ENCODE measurements around the gene ZFYVE21.

Gene ZFYVE21

DNA sequence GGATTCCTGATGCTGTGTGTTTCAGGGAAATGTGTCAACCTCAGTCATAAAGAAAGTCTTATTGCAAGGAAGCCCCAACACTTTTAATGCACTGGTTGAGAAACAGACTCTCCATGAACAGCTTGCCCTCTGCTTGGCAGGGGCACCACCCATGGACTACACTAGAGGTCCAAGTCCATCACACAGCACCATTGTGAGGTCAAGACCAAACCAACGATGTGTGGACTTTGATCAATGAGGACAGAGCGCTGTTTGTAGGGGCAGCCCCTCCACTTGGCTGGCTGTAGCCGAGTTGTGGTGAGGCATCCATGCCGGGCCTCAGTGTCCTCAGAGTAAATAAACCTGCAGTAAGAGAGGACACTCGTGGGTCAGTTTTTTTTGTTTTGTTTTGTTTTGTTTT, 29.8 kb downstream of the ZFYVE21 start:
- Histone ChIP-seq H3K4me1 (ENCODE audit: low read depth, poor library complexity, severe bottlenecking) (peaks cover 12% of the 10 kb centered on the region), H3K36me3 (ENCODE audit: insufficient read depth) (no peaks in the 10 kb centered on the region), H3K9ac (no peak overlapping the region), H2AFZ (ENCODE audit: low read depth) (no peak overlapping the region), H3K4me2 (no peak overlapping the region), H3K79me2 (ENCODE audit: insufficient read depth, low read depth) (no peaks in the 10 kb centered on the region), H3K4me3 (IDR thresholded peaks at IDR 0.05; ENCODE audit: insufficient read depth, low read depth, low read length) (no peak overlapping the region), H3K27ac (no peak overlapping the region), H3K27me3 (ENCODE audit: insufficient read depth, low read depth) (no peaks in the 10 kb centered on the region), H4K20me1 (ENCODE audit: insufficient read depth) (no peaks in the 10 kb centered on the region)
- TF ChIP-seq, protein P1, sequence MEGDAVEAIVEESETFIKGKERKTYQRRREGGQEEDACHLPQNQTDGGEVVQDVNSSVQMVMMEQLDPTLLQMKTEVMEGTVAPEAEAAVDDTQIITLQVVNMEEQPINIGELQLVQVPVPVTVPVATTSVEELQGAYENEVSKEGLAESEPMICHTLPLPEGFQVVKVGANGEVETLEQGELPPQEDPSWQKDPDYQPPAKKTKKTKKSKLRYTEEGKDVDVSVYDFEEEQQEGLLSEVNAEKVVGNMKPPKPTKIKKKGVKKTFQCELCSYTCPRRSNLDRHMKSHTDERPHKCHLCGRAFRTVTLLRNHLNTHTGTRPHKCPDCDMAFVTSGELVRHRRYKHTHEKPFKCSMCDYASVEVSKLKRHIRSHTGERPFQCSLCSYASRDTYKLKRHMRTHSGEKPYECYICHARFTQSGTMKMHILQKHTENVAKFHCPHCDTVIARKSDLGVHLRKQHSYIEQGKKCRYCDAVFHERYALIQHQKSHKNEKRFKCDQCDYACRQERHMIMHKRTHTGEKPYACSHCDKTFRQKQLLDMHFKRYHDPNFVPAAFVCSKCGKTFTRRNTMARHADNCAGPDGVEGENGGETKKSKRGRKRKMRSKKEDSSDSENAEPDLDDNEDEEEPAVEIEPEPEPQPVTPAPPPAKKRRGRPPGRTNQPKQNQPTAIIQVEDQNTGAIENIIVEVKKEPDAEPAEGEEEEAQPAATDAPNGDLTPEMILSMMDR (conservative IDR thresholded peaks at IDR 0.05; ENCODE audit: low read depth, low read length) = no peak

DNA sequence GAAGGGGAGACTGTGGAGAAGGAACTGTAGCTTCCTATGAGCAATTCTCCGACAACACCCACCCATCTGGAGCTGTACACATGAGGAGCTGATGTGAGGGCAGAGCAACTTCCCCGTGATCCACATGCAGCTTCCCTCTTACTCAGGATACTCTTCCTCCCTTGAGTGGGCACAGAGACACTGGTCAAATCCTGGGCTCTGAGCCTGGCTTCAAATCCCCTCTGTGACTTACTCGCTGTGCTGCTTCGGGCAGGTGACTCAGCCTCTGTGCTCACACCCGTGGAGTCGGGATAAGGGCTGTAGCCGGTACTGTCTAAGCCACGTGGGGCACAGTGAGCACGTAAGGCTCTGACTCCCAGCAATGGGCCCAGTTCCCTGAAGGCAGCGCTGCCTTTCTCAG, 31.1 kb downstream of the ZFYVE21 start:
- H3K79me2 ChIP-seq (ENCODE audit: insufficient read depth, low read depth) = no peaks in the 10 kb centered on the region
- H3K36me3 ChIP-seq (ENCODE audit: insufficient read depth) = no peaks in the 10 kb centered on the region
- no peak overlapping the region for H3K27ac ChIP-seq
- no peaks in the 10 kb centered on the region for H4K20me1 ChIP-seq (ENCODE audit: insufficient read depth)
- no peak overlapping the region for H2AFZ ChIP-seq (ENCODE audit: low read depth)
- no peak overlapping the region for H3K4me3 ChIP-seq (IDR thresholded peaks at IDR 0.05; ENCODE audit: insufficient read depth, low read depth, low read length)
- H3K9ac ChIP-seq = no peak overlapping the region
- peaks cover 12% of the 10 kb centered on the region for H3K4me1 ChIP-seq (ENCODE audit: low read depth, poor library complexity, severe bottlenecking)
- H3K4me2 ChIP-seq = no peak overlapping the region
- H3K27me3 ChIP-seq (ENCODE audit: insufficient read depth, low read depth) = no peaks in the 10 kb centered on the region
- TF ChIP-seq, protein P1 (conservative IDR thresholded peaks at IDR 0.05; ENCODE audit: low read depth, low read length) = no peak

DNA sequence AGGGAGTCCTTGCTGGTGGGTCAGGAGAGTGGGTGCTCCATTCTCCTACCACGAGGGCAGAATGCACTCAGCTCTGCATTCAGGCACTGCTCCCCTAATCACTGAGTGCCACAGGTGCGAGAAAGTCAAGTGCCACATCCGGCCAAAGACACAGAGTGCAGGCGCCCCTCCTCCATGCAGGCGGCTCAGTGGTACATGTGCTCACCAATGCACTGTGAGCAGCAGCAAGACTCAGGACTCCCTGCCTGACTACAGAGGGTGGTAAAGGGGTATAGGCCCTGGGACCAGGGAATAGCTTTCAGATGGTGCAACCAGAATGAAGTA, 32.9 kb downstream of the ZFYVE21 start:
- H3K9ac ChIP-seq = peak overlapping the region; percentile 39; the same call in 1 of the 2 replicates
- H3K4me2 ChIP-seq = peak overlapping the region; percentile 25; the same call in 1 of the 2 replicates
- H3K4me3 ChIP-seq (IDR thresholded peaks at IDR 0.05; ENCODE audit: insufficient read depth, low read depth, low read length) = no peak overlapping the region
- TF ChIP-seq, protein P1 (conservative IDR thresholded peaks at IDR 0.05; ENCODE audit: low read depth, low read length) = no peak
- peak overlapping the region; percentile 54; the same call in 1 of the 2 replicates for H2AFZ ChIP-seq (ENCODE audit: low read depth)
- no peaks in the 10 kb centered on the region for H4K20me1 ChIP-seq (ENCODE audit: insufficient read depth)
- H3K27me3 ChIP-seq (ENCODE audit: insufficient read depth, low read depth) = no peaks in the 10 kb centered on the region
- peak overlapping the region; percentile 46 for H3K27ac ChIP-seq
- no peaks in the 10 kb centered on the region for H3K79me2 ChIP-seq (ENCODE audit: insufficient read depth, low read depth)
- peaks cover 12% of the 10 kb centered on the region for H3K4me1 ChIP-seq (ENCODE audit: low read depth, poor library complexity, severe bottlenecking)
- H3K36me3 ChIP-seq (ENCODE audit: insufficient read depth) = no peaks in the 10 kb centered on the region

DNA sequence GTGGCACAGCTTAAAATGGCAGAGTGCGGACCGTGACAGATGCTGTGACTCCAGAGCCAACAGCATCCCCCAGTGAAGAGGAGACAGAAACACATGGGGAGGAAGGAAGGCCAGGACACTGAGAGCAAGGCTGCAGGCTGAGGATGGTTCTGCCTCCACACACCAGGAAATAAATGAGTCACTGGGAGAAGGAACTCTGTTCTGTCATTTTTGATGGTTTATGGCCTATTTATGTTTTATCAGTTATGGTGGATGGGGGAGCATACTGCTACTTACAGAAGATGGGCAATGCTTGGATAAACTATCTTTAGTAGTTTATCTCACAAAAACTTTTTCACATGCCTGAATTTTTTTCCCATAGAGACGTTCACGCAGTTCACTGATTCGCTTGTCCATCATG, 33.8 kb downstream of the ZFYVE21 start:
- peaks cover 12% of the 10 kb centered on the region for H3K4me1 ChIP-seq (ENCODE audit: low read depth, poor library complexity, severe bottlenecking)
- H3K4me3 ChIP-seq (IDR thresholded peaks at IDR 0.05; ENCODE audit: insufficient read depth, low read depth, low read length) = no peak overlapping the region
- no peaks in the 10 kb centered on the region for H4K20me1 ChIP-seq (ENCODE audit: insufficient read depth)
- H3K27me3 ChIP-seq (ENCODE audit: insufficient read depth, low read depth) = no peaks in the 10 kb centered on the region
- H3K36me3 ChIP-seq (ENCODE audit: insufficient read depth) = no peaks in the 10 kb centered on the region
- TF ChIP-seq, protein P1 (conservative IDR thresholded peaks at IDR 0.05; ENCODE audit: low read depth, low read length) = no peak
- H3K27ac ChIP-seq = no peak overlapping the region
- H3K79me2 ChIP-seq (ENCODE audit: insufficient read depth, low read depth) = no peaks in the 10 kb centered on the region
- no peak overlapping the region for H3K4me2 ChIP-seq
- H2AFZ ChIP-seq (ENCODE audit: low read depth) = no peak overlapping the region
- no peak overlapping the region for H3K9ac ChIP-seq

Measured in KMS-11 (cell line).